Endothelial cell of umbilical vein (primary cell): ENCODE measurements around the gene ADAM23. TPM values are rescaled to one million over a fixed set of nuclear protein-coding genes. Genes with fewer than 3 reads are reported as not detected.

ENCODE experiments used
- BruUV-seq: library from RNA; stranded (reverse); fragments of 400-500 nt; replicated peaks from 2 replicates; lab custom pipeline; 2021; lab: Mats Ljungman, UMichigan
- CTCF ChIA-PET: fragments of 300-600, 350-600 bp; sonication (Branson Sonifier 250); formaldehyde crosslinking; loops from one replicate; lab custom pipeline; 2021; ENCODE audit warnings: antibody characterized with exemption, inconsistent platforms; lab: Charles Lee
- POLR2A ChIA-PET: fragments of 300-600, 350-600 bp; sonication (Branson Sonifier 250); formaldehyde crosslinking; loops from one replicate; lab custom pipeline; 2021; ENCODE audit warnings: antibody characterized with exemption, inconsistent platforms; lab: Charles Lee
- DNase-seq: peaks from one replicate; pipeline ENCODE4 v3.0.0-alpha.2; 2011; ENCODE audit warnings: low read depth, low spot score
- FAIRE-seq: peaks from 2 replicates; lab custom pipeline; 2011; peaks lifted over from hg19 to GRCh38; lab: Jason Lieb, UNC
- H2AFZ ChIP-seq: 2 replicates; pipeline ENCODE4 v1.6.0; 2012; ENCODE audit warnings: low read depth, low read length, control low read depth, inconsistent platforms
- H3K27ac ChIP-seq: 2 replicates; pipeline ENCODE4 v1.5.1; 2011; ENCODE audit warnings: low read depth, mild to moderate bottlenecking, control low read depth, low read length, moderate library complexity; ENCODE audit not compliant: insufficient read depth
- H3K27me3 ChIP-seq, 2 experiments: 2 replicates each; pipeline versions ENCODE4 v1.6.0 to v1.6.1; 2011; ENCODE audit warnings: low read length in 2 of 2, mixed read lengths in 1 of 2; ENCODE audit not compliant: control insufficient read depth in 2 of 2, insufficient read depth in 2 of 2
- H3K36me3 ChIP-seq, 2 experiments: 2 replicates in 1 of 2; 3 replicates in 1 of 2; pipeline ENCODE4 v1.5.1; 2011; ENCODE audit warnings: low read length in 2 of 2, mild to moderate bottlenecking in 1 of 2, moderate library complexity in 1 of 2; ENCODE audit not compliant: control insufficient read depth in 2 of 2, insufficient read depth in 2 of 2; ENCODE audit errors: extremely low read depth in 1 of 2
- H3K4me1 ChIP-seq: 3 replicates; pipeline ENCODE4 v1.5.1; 2011; ENCODE audit warnings: mild to moderate bottlenecking, low read length; ENCODE audit not compliant: control insufficient read depth, insufficient read depth; ENCODE audit errors: extremely low read depth
- H3K4me2 ChIP-seq: 2 replicates; pipeline ENCODE4 v1.6.1; 2011; ENCODE audit warnings: low read length, control low read depth, mixed read lengths; ENCODE audit not compliant: insufficient read depth
- H3K4me3 ChIP-seq, 3 experiments: fragments of 200-600 bp in 1 of 3; sonication (generic), shearing (Covaris generic) in 1 of 3; replicated peaks in 1 of 3; 2 replicates each; pipeline ENCODE4 v1.5.1; 2011 to 2016; ENCODE audit warnings: control low read depth in 3 of 3, low read length in 3 of 3, mild to moderate bottlenecking in 2 of 3, inconsistent platforms in 1 of 3, low read depth in 1 of 3, moderate library complexity in 1 of 3; ENCODE audit not compliant: insufficient read depth in 1 of 3
- H3K79me2 ChIP-seq: 2 replicates; pipeline ENCODE4 v1.6.0; 2012; ENCODE audit warnings: low read length, inconsistent platforms; ENCODE audit not compliant: control insufficient read depth, insufficient read depth
- H3K9ac ChIP-seq: replicated peaks from 2 replicates; pipeline ENCODE3; 2011; ENCODE audit warnings: low read length, control low read depth; ENCODE audit not compliant: insufficient read depth; ENCODE audit errors: extremely low read depth
- H3K9me1 ChIP-seq: replicated peaks from 3 replicates; pipeline ENCODE4 v1.6.0; 2011; ENCODE audit warnings: mild to moderate bottlenecking, low read length; ENCODE audit not compliant: control insufficient read depth, insufficient read depth; ENCODE audit errors: extremely low read depth
- H3K9me3 ChIP-seq: replicated peaks from 2 replicates; pipeline ENCODE4 v1.5.1; 2012; ENCODE audit warnings: low read length, inconsistent platforms; ENCODE audit not compliant: control insufficient read depth, insufficient read depth
- H4K20me1 ChIP-seq: replicated peaks from 2 replicates; pipeline ENCODE3; 2011; ENCODE audit warnings: mild to moderate bottlenecking, low read length; ENCODE audit not compliant: control insufficient read depth, insufficient read depth; ENCODE audit errors: extremely low read depth
- EZH2 ChIP-seq: IDR thresholded peaks from 2 replicates; pipeline ENCODE4 v1.6.1; 2012; ENCODE audit warnings: borderline replicate concordance, low read depth, mild to moderate bottlenecking, moderate library complexity, low read length, inconsistent platforms; ENCODE audit not compliant: severe bottlenecking
- FOS ChIP-seq: IDR thresholded peaks from 2 replicates; pipeline ENCODE4 v1.6.1; 2011; ENCODE audit warnings: mild to moderate bottlenecking, low read length, moderate library complexity, borderline replicate concordance; ENCODE audit not compliant: insufficient read depth
- GATA2 ChIP-seq: IDR thresholded peaks from 2 replicates; pipeline ENCODE4 v1.7.0; 2011; ENCODE audit warnings: low read depth, mild to moderate bottlenecking, moderate library complexity, mixed read lengths, low read length; ENCODE audit not compliant: insufficient read length, insufficient read depth
- JUN ChIP-seq: IDR thresholded peaks from 2 replicates; pipeline ENCODE4 v1.6.1; 2011; ENCODE audit warnings: borderline replicate concordance, low read depth; ENCODE audit not compliant: insufficient read length, insufficient read depth
- MYC ChIP-seq: IDR thresholded peaks from one replicate; pipeline ENCODE4 v1.6.1; 2011; ENCODE audit warnings: mild to moderate bottlenecking, low read depth, low read length
- POLR2A ChIP-seq: IDR thresholded peaks from 2 replicates; pipeline ENCODE4 v1.6.1; 2012; ENCODE audit warnings: low read depth, mild to moderate bottlenecking, control low read depth, low read length
- POLR2AphosphoS5 ChIP-seq: IDR thresholded peaks from 2 replicates; pipeline ENCODE4 v1.6.1; 2012; ENCODE audit warnings: low read depth, mild to moderate bottlenecking, control low read depth, low read length, moderate library complexity; ENCODE audit not compliant: insufficient read depth
- dilution Hi-C: fragments of 300-500 bp; cut with MboI; formaldehyde crosslinking; loops from one replicate; pipeline ENCODE4 v1.15.0; 2019; ENCODE audit warnings: low sequenced_read_pairs; ENCODE audit not compliant: extremely low pct_ligation_motif_present
- intact Hi-C: fragments of 100-400 bp; cut with micrococcal nuclease; formaldehyde crosslinking; loops from one replicate; pipeline ENCODE4 v1.10.0; 2022
- polyA plus RNA-seq, 4 experiments: library from polyadenylated mRNA; depleted of rRNA in 3 of 4; stranded (reverse) in 3 of 4; unstranded in 1 of 4; fragments of >200 nt; gene quantifications; 2 replicates each; pipeline versions ENCODE4 v1.2.1 to v1.2.3, GENCODE V29; 2011 to 2012; ENCODE audit warnings: missing spikeins in 1 of 4
- total RNA-seq: library from RNA; stranded (reverse); gene quantifications from 2 replicates; pipeline ENCODE4 v1.2.3, GENCODE V29; 2021
- TF ChIP-seq, protein P1 (sequence below), 2 donors: IDR thresholded peaks; 1 replicate in 1 of 2; 2 replicates in 1 of 2; pipeline ENCODE4 v1.5.1; 2011; ENCODE audit warnings: low read length in 2 of 2, mild to moderate bottlenecking in 2 of 2, moderate library complexity in 2 of 2, control low read depth in 1 of 2, inconsistent platforms in 1 of 2, low read depth in 1 of 2; ENCODE audit not compliant: insufficient read depth in 1 of 2; ENCODE audit errors: extremely low read depth in 1 of 2
- TF ChIP-seq, protein P2 (sequence below): IDR thresholded peaks from 2 replicates; pipeline ENCODE4 v1.6.1; 2011; ENCODE audit not compliant: insufficient read depth, insufficient read length

Gene ADAM23
- total and polyA plus RNA-seq, 2 donors (not counting 3 experiments of a cell fraction or from before 2014, with no cell fraction given) = 20.6 to 38.5 TPM

DNA sequence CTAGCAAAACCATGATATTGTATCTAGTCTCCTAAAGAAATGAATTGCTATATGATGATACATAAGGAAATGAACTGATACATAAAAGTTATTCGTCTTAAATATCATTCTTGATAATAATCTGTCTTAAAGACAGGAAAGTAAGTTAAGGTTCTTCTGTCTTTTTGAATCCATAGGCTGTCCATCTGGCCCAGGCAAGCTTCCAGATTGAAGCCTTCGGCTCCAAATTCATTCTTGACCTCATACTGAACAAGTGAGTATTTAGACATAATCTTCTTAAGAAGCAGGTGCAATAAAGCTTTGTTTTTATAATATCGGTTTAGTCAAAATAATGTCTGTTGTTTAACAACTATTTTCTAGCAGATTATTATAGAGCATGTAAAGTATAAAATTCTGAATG is 37.7 kb downstream of the ADAM23 start:
- H4K20me1 ChIP-seq = no peaks in the 10 kb centered on the region
- H3K9me3 ChIP-seq = no peaks in the 10 kb centered on the region
- ChIA-PET CTCF (interaction anchor here (1.2 kb wide), 1 partner anchor 24 kb away, joined by 4 read pairs; no protein-coding TSS in a partner anchor), POLR2A (no interaction called here)
- intact Hi-C loops = no loop called here
- H3K4me1 ChIP-seq = no peaks in the 10 kb centered on the region
- TF ChIP-seq POLR2AphosphoS5 (no peak), EZH2 (no peak), FOS (no peak), POLR2A (no peak), MYC (no peak), JUN (no peak), GATA2 (no peak)
- TF ChIP-seq, protein P1, sequence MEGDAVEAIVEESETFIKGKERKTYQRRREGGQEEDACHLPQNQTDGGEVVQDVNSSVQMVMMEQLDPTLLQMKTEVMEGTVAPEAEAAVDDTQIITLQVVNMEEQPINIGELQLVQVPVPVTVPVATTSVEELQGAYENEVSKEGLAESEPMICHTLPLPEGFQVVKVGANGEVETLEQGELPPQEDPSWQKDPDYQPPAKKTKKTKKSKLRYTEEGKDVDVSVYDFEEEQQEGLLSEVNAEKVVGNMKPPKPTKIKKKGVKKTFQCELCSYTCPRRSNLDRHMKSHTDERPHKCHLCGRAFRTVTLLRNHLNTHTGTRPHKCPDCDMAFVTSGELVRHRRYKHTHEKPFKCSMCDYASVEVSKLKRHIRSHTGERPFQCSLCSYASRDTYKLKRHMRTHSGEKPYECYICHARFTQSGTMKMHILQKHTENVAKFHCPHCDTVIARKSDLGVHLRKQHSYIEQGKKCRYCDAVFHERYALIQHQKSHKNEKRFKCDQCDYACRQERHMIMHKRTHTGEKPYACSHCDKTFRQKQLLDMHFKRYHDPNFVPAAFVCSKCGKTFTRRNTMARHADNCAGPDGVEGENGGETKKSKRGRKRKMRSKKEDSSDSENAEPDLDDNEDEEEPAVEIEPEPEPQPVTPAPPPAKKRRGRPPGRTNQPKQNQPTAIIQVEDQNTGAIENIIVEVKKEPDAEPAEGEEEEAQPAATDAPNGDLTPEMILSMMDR (IDR thresholded peaks at IDR 0.05; ENCODE audit: extremely low read depth in 1 of 2, insufficient read depth in 1 of 2, low read depth in 1 of 2, low read length in 2 of 2) = no peak
- TF ChIP-seq, protein P2, sequence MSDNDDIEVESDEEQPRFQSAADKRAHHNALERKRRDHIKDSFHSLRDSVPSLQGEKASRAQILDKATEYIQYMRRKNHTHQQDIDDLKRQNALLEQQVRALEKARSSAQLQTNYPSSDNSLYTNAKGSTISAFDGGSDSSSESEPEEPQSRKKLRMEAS = no peak
- no peak overlapping the region for H3K9ac ChIP-seq
- H3K9me1 ChIP-seq = no peaks in the 10 kb centered on the region
- no peak overlapping the region for H3K4me3 ChIP-seq
- DNase-seq (no peak), FAIRE-seq (no peak)
- H3K4me2 ChIP-seq = no peak overlapping the region
- H3K79me2 ChIP-seq = no peaks in the 10 kb centered on the region
- BruUV-seq = no TSS peak
- no peak overlapping the region for H3K27ac ChIP-seq
- H2AFZ ChIP-seq = no peak overlapping the region
- dilution Hi-C loops = no loop called here
- H3K27me3 ChIP-seq = no peaks in the 10 kb centered on the region
- H3K36me3 ChIP-seq = peaks cover 0 to 4% of the 10 kb centered on the region in 2 experiments
